Measurements from ENCODE around the gene TARBP1. TPM values are rescaled to one million over a fixed set of nuclear protein-coding genes. Genes with fewer than 3 reads are reported as not detected.

Gene TARBP1
- total RNA-seq, 1 donor from 2014 or later = 38.1 TPM

DNA sequence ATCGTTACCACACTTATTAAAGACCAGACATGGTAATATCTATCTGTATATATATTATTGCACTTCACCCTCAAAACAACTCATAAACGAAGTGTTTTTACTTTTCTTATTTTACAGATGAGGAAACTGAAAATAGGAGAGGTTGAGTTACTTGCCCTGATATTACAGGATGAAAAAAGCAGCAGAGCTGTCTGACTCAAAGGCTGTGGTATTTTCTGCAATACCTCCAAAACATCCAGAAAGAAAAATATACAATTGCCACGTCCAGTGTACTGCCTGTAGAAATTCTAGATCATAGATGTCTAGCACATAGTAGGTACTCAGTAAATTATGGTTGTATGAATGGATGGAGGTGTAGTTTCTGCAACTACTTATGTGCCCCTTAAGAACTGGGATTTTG lies 5.2 kb upstream of the TARBP1 start:
- H3K27ac Mint-ChIP-seq = no peak overlapping the region
- DNase-seq (ENCODE audit: extremely low spot score, unreplicated experiment) = no peak
- H3K4me3 Mint-ChIP-seq = no peak overlapping the region
- no peaks in the 10 kb centered on the region for H3K36me3 Mint-ChIP-seq
- H3K27me3 Mint-ChIP-seq = peaks cover 19% of the 10 kb centered on the region
- H3K9me3 Mint-ChIP-seq = no peaks in the 10 kb centered on the region
- TF ChIP-seq CTCF (conservative IDR thresholded peaks at IDR 0.05) = no peak
- H3K4me1 Mint-ChIP-seq (ENCODE audit: unreplicated experiment) = peaks cover 20% of the 10 kb centered on the region

DNA sequence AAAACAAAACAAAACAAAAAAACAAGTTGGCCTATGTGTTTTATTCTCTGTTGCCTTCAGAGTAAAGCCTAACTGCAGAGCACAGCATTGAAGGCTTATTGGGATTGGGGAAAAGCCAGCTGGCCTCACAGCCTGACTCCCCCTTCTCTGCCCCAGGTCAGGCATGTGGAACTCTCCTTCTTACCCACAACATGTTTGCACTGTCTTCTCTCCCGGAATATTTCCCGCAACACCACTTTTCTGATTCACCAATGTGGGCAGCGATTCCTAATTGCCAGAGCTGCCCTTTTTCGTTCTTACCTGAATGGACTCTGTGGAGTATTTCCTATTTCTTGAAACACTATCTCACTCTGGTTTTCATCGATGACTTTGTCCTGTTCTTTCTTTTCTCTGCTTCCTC lies 2.8 kb upstream of the TARBP1 start:
- Mint-ChIP-seq H3K4me1 (ENCODE audit: unreplicated experiment) (peaks cover 8% of the 10 kb centered on the region), H3K27me3 (peaks cover 19% of the 10 kb centered on the region), H3K9me3 (no peaks in the 10 kb centered on the region), H3K36me3 (no peaks in the 10 kb centered on the region), H3K27ac (no peak overlapping the region), H3K4me3 (peak overlapping the region; percentile 24)
- TF ChIP-seq CTCF (conservative IDR thresholded peaks at IDR 0.05) = no peak
- DNase-seq (ENCODE audit: extremely low spot score, unreplicated experiment) = no peak

DNA sequence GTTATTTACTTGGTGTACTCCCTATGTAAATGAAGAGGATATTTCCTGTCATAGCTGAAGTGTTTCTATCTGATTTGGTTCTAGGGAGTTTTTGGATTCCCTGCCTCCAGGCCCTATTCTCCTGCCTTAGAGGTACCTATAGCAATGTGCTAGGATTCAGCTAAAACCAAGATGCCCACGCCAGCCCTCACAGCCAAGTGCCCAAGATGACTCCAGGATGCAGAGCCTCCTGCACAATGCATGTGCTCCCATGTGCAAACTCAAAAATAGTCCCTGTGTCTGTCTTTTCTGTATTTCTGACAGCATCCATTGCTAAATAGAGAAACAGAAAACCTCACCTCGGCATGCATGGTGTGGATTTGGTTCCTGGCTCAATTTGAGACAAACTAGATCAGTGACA lies 887 bp upstream of the TARBP1 start:
- no peak for TF ChIP-seq CTCF (conservative IDR thresholded peaks at IDR 0.05)
- Mint-ChIP-seq H3K27ac (no peak overlapping the region), H3K9me3 (no peaks in the 10 kb centered on the region), H3K4me1 (ENCODE audit: unreplicated experiment) (peaks cover 19% of the 10 kb centered on the region), H3K27me3 (peaks cover 19% of the 10 kb centered on the region), H3K4me3 (peak overlapping the region; percentile 82), H3K36me3 (no peaks in the 10 kb centered on the region)
- no peak for DNase-seq (ENCODE audit: extremely low spot score, unreplicated experiment)

DNA sequence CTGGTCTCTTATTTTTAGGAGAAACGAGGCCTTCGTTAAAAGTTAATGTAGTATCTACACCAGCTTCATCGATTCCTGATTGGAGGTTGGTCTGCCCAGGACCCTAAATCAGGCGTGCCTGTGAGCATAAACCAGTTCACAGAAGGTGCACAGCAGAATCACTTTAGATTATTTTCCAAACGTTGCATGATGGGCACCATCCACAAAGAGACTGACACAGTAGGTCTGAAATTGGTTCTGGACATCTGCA lies 256 bp upstream of the TARBP1 start:
- Mint-ChIP-seq H3K4me3 (peak overlapping the region; percentile 82), H3K27ac (no peak overlapping the region), H3K4me1 (ENCODE audit: unreplicated experiment) (peaks cover 25% of the 10 kb centered on the region), H3K36me3 (peaks cover 4% of the 10 kb centered on the region), H3K27me3 (peaks cover 19% of the 10 kb centered on the region), H3K9me3 (no peaks in the 10 kb centered on the region)
- no peak for TF ChIP-seq CTCF (conservative IDR thresholded peaks at IDR 0.05)
- DNase-seq (ENCODE audit: extremely low spot score, unreplicated experiment) = no peak

DNA sequence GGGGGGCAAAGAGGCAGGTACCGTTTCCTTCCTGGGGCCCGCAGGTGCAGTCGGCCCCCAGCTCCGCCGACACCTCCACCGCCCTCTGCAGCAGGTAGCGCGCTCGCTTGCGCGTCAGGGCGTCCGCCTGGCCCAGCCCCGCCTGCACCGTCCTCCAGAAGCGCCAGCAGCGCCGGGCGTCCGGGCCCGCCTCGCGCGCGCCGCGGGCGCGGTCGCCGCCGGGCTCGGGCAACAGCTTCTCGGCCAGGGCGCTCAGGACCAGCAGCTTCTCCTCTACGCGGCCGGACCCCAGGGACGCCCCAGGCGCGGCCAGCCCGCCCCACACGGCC lies 863 bp downstream of the TARBP1 start:
- no peak for TF ChIP-seq CTCF (conservative IDR thresholded peaks at IDR 0.05)
- peak overlapping the region; percentile 90 for H3K4me3 Mint-ChIP-seq
- peak overlapping the region; percentile 83 for H3K27ac Mint-ChIP-seq
- peaks cover 4% of the 10 kb centered on the region for H3K36me3 Mint-ChIP-seq
- H3K27me3 Mint-ChIP-seq = peaks cover 18% of the 10 kb centered on the region
- H3K9me3 Mint-ChIP-seq = no peaks in the 10 kb centered on the region
- peak; percentile 77 for DNase-seq (ENCODE audit: extremely low spot score, unreplicated experiment)
- H3K4me1 Mint-ChIP-seq (ENCODE audit: unreplicated experiment) = peaks cover 25% of the 10 kb centered on the region

DNA sequence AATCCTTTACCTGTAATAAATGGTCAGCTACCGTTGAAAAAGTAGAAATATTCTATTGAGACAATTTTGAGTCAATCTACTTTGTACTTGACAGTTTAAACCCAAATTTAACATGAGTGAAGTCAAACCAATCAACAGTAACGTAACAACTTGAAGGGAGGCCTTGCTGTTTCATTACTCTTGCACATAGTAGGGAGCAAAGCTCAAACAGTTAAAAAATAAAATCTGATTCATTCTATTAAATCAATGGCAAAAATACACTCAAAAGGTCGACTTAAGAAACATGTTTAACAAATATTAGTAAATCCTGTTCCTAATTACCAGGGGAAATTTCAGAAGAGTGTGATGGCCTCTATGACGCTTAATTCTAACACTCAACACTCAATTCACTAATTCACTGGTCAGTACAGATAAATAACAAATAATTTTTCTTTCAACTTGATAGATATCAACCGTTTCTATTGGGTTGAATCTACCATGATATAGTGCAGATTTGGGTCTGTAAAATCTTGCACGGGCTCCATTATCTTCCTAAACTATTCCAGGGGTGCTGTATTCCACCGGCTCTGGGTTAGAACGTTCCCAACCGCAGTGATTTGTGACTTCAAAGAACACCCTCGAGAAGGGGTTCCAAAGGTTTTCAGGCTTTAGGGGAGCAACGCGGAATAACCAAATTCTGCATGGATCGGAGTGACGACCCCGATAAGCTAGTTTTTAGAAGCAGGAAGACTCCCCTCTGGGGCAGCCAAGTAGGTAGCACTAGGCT lies 1.4 kb downstream of the TARBP1 start:
- DNase-seq (ENCODE audit: extremely low spot score, unreplicated experiment) = no peak
- peaks cover 29% of the 10 kb centered on the region for H3K4me1 Mint-ChIP-seq (ENCODE audit: unreplicated experiment)
- H3K9me3 Mint-ChIP-seq = no peaks in the 10 kb centered on the region
- peak overlapping the region; percentile 90 for H3K4me3 Mint-ChIP-seq
- peaks cover 12% of the 10 kb centered on the region for H3K27me3 Mint-ChIP-seq
- H3K27ac Mint-ChIP-seq = peak overlapping the region; percentile 83
- H3K36me3 Mint-ChIP-seq = peaks cover 4% of the 10 kb centered on the region
- TF ChIP-seq CTCF (conservative IDR thresholded peaks at IDR 0.05) = no peak
